MM.1S (cell line): ENCODE measurements around the gene VPS26B.
A peak's percentile ranks its signal among the peaks of the same experiment; 100 is the strongest.
"Not testable (repeated sequence)": the region's sequence is repeated elsewhere in the genome, so short reads cannot be mapped to it uniquely, and the experiment has no call there.

Source experiments
- DNase-seq: peaks from one replicate; pipeline ENCODE4 v3.0.0-alpha.2; 2015
- H2AFZ ChIP-seq: fragments of 300-600 bp; sonication (generic); 2 replicates; pipeline ENCODE4 v1.6.0; 2016; ENCODE audit warnings: antibody characterized with exemption, low read length
- H3F3A ChIP-seq: fragments of 300-600 bp; sonication (generic); 2 replicates; pipeline ENCODE4 v1.6.1; 2016; ENCODE audit warnings: mild to moderate bottlenecking, antibody characterized with exemption, low read length, moderate library complexity, mixed read lengths; ENCODE audit not compliant: insufficient read depth
- H3K27ac ChIP-seq: fragments of 300-600 bp; sonication (generic); 2 replicates; pipeline ENCODE4 v1.5.1; 2016; ENCODE audit warnings: mild to moderate bottlenecking, low read length
- H3K27me3 ChIP-seq: fragments of 300-600 bp; sonication (generic); replicated peaks from 2 replicates; pipeline ENCODE4 v1.6.0; 2016; ENCODE audit warnings: low read length; ENCODE audit not compliant: insufficient read depth
- H3K36me3 ChIP-seq: fragments of 300-600 bp; sonication (generic); replicated peaks from 2 replicates; pipeline ENCODE4 v1.6.1; 2016; ENCODE audit warnings: mild to moderate bottlenecking, low read length, mixed read lengths; ENCODE audit not compliant: insufficient read depth
- H3K4me1 ChIP-seq: fragments of 300-600 bp; sonication (generic); 2 replicates; pipeline ENCODE4 v1.6.1; 2016; ENCODE audit warnings: low read length, mixed read lengths
- H3K4me2 ChIP-seq: fragments of 300-600 bp; sonication (generic); 2 replicates; pipeline ENCODE4 v1.6.0; 2016; ENCODE audit warnings: low read depth, low read length
- H3K4me3 ChIP-seq: fragments of 300-600 bp; sonication (generic); 2 replicates; pipeline ENCODE4 v1.5.1; 2016; ENCODE audit warnings: low read length, mixed read lengths
- H3K79me2 ChIP-seq: fragments of 300-600 bp; sonication (generic); 2 replicates; pipeline ENCODE4 v1.6.1; 2016; ENCODE audit warnings: mixed run types, low read length, mixed read lengths
- H3K9ac ChIP-seq: fragments of 300-600 bp; sonication (generic); 2 replicates; pipeline ENCODE4 v1.6.1; 2016; ENCODE audit warnings: low read length, mixed read lengths
- H3K9me2 ChIP-seq: fragments of 300-600 bp; sonication (generic); replicated peaks from 2 replicates; pipeline ENCODE4 v1.6.1; 2016; ENCODE audit warnings: mild to moderate bottlenecking, low read length, mixed read lengths; ENCODE audit not compliant: insufficient read depth
- H3K9me3 ChIP-seq: fragments of 300-600 bp; sonication (generic); replicated peaks from 2 replicates; pipeline ENCODE4 v1.6.1; 2016; ENCODE audit warnings: mild to moderate bottlenecking, low read length, mixed read lengths; ENCODE audit not compliant: insufficient read depth
- H4K20me1 ChIP-seq: fragments of 300-600 bp; sonication (generic); 2 replicates; pipeline ENCODE4 v1.6.1; 2016; ENCODE audit warnings: mild to moderate bottlenecking, low read length, moderate library complexity, mixed read lengths; ENCODE audit not compliant: insufficient read depth
- CTCF ChIP-seq: fragments of 300-600 bp; sonication (generic); IDR thresholded peaks from 2 replicates; pipeline ENCODE4 v1.5.1; 2016; ENCODE audit warnings: antibody characterized with exemption, low read length, mixed read lengths
- EZH2 ChIP-seq: fragments of 300-600 bp; sonication (generic); optimal IDR thresholded peaks from 2 replicates; pipeline ENCODE3; 2017; ENCODE audit warnings: low read depth, mild to moderate bottlenecking, antibody characterized with exemption, low read length, mixed read lengths
- EZH2phosphoT487 ChIP-seq: fragments of 300-600 bp; sonication (generic); IDR thresholded peaks from 2 replicates; pipeline ENCODE4 v1.6.1; 2018; ENCODE audit warnings: antibody characterized with exemption, low read length

VPS26B gene

GRCh38 chr11:134252346-134253187 is 28.1 kb downstream of the VPS26B start:
- Histone ChIP-seq H3F3A (peaks cover 18% of the 10 kb centered on the region; the same call in 1 of the 2 replicates), H3K36me3 (0 out of 2 replicates have a peak, but pooled peaks cover 6% of the 10 kb centered on the region), H3K4me1 (peaks cover 28% of the 10 kb centered on the region), H3K27ac (no peak overlapping the region), H3K9ac (peak overlapping the region; percentile 61), H4K20me1 (no peaks in the 10 kb centered on the region), H2AFZ (peak overlapping the region; percentile 90), H3K4me3 (peak overlapping the region; percentile 90), H3K27me3 (no peaks in the 10 kb centered on the region), H3K9me2 (no peaks in the 10 kb centered on the region), H3K9me3 (no peaks in the 10 kb centered on the region), H3K79me2 (peaks cover 40% of the 10 kb centered on the region), H3K4me2 (peak overlapping the region; percentile 64)
- TF ChIP-seq CTCF (no peak), EZH2 (no peak), EZH2phosphoT487 (no peak)
- DNase-seq, result no peak

GRCh38 chr11:134253188-134253993 is 28.9 kb downstream of the VPS26B start, which contains the start of the genes ACAD8 and THYN1:
TSS of gene ACAD8 (plus strand) at chr11:134253568. CDS start at chr11:134253601, 33 bp downstream.
TSS of gene THYN1 (minus strand) at chr11:134253352. CDS start at chr11:134252882, 470 bp downstream.
- DNase-seq, result peak; percentile 98
- Histone ChIP-seq H3K4me3 (peak within 1 kb of the TSS; percentile 90), H4K20me1 (no peaks in the 10 kb centered on the region), H3K4me1 (peaks cover 21% of the 10 kb centered on the region), H3K9me3 (no peaks in the 10 kb centered on the region), H3K79me2 (peaks cover 40% of the 10 kb centered on the region), H3K9ac (peak within 1 kb of the TSS; percentile 76), H3K9me2 (no peaks in the 10 kb centered on the region), H3K4me2 (peak within 1 kb of the TSS; percentile 73), H3F3A (peaks cover 11% of the 10 kb centered on the region; the same call in 1 of the 2 replicates), H2AFZ (peak within 1 kb of the TSS; percentile 92), H3K36me3 (0 out of 2 replicates have a peak, but pooled peaks cover 6% of the 10 kb centered on the region), H3K27ac (no peak within 1 kb of the TSS), H3K27me3 (no peaks in the 10 kb centered on the region)
- TF ChIP-seq EZH2 (no peak), CTCF (peak; percentile 9)

GRCh38 chr11:134254433-134255183 is 30.1 kb downstream of the VPS26B start:
- H3K9me3 ChIP-seq, result no peaks in the 10 kb centered on the region
- no peak overlapping the region; the same call in 1 of the 2 replicates for H3K9ac ChIP-seq
- peak overlapping the region; percentile 73 for H3K4me2 ChIP-seq
- no peaks in the 10 kb centered on the region for H3K27me3 ChIP-seq
- 0 out of 2 replicates have a peak, but pooled peaks cover 6% of the 10 kb centered on the region for H3K36me3 ChIP-seq
- no peaks in the 10 kb centered on the region for H3K9me2 ChIP-seq
- no peak for DNase-seq
- H3K4me3 ChIP-seq, result peak overlapping the region; percentile 90
- H3F3A ChIP-seq, result no peaks in the 10 kb centered on the region
- TF ChIP-seq EZH2phosphoT487, result no peak
- TF ChIP-seq CTCF, result no peak
- TF ChIP-seq EZH2, result no peak
- peaks cover 40% of the 10 kb centered on the region for H3K79me2 ChIP-seq
- no peaks in the 10 kb centered on the region for H4K20me1 ChIP-seq
- no peak overlapping the region for H3K27ac ChIP-seq
- H3K4me1 ChIP-seq, result peaks cover 15% of the 10 kb centered on the region
- no peak overlapping the region for H2AFZ ChIP-seq

GRCh38 chr11:134255184-134255561 is 30.7 kb downstream of the VPS26B start:
- H3K9ac ChIP-seq, H3K4me3 ChIP-seq, H3K9me2 ChIP-seq, H3K9me3 ChIP-seq, H2AFZ ChIP-seq, H3K36me3 ChIP-seq, H3F3A ChIP-seq, H3K4me2 ChIP-seq, H3K27me3 ChIP-seq, H3K27ac ChIP-seq, H4K20me1 ChIP-seq, DNase-seq: not testable (repeated sequence)
- H3K79me2 ChIP-seq, result peaks cover 40% of the 10 kb centered on the region
- peaks cover 17% of the 10 kb centered on the region for H3K4me1 ChIP-seq
